GM21515 (cell line): ENCODE data around the gene COMT.

Experiments
- ATAC-seq: cut with Tn5 transposase; IDR thresholded peaks from one replicate; pipeline ENCODE4 v1.9.1; 2021; ENCODE audit not compliant: unreplicated experiment

COMT gene

DNA sequence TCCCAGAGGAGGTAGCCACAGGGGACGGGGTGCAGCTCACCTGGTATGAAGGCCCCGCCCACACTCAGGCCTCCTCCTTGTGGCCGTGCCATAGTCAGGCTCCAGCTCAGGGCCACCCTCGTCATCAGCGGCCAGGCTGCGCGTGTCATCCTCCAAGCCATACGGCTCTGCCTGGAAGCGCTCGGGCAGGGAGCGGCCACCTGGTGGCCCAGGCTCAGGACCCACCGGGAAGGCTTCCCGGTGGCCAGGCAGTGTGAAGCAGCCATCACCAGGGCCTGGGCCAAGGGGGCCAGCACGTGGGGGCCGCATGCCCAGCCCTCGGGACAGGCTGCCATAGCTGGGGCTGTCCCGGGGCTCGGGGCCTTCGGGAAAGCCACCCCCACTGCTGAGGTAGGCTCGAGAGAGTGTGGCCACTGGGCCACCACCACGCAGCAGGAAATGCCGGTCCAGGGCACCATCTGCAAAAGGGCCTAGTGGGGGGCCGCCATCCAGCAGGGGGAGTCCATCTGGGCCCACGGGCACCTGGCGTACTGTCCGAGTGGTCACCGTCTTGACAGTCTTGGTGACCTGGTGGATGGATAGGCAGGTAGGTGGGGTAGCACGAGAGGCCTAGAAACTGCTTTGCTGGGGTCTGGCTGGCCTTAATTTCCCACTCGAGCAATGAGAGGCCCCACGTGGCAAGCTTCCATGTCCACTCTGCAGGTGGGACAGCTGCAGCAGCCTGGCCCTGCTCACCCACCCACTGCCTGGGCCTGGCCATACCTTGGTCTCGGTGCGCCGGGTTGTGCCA, 39.8 kb downstream of the COMT start:
- no peak for ATAC-seq

DNA sequence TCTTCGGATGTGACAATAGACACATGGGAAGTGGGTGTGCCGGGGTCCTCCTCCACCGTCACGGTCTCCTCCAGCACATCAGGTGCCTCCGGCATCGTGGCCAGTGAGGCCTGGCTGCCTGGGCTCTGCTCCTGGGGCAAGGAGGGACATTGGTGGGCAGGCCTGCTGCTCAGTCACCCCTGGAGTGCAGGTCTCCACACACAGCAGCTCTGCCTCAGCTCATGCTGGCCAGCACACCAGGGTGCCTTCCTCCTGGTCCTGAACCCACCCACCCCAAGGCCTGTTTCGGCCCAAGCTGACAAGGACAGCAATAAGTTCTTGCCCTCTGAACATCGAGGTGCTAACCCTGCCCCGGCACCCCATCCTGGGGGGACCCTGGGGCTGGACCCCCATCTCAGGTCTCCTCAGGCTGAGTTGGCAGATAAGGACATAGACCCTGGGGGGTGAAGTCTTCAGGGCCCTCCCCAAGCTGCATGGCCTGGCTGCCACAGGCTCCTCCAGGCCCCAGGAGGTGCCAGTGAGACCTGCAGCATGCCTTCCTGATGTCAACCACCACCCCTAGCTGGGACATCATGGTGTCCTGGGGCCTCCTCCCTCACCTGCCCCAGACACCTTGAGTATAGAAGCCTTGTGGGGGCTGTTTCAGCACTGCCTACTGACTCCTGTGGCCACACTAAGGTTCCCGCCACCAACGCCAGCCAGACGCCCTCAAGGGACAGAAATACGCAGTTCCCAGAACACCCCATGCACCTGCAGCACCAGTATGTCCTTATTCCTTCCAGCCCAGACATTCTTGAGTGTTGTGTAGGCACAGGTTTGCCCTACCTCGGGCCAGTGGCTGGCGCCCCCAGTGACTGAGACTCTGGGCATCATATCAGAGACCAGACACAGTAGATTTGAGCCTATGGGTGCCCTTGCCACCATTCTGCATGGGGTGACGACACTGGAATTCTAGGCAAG, 40.7 kb downstream of the COMT start:
- no peak for ATAC-seq

DNA sequence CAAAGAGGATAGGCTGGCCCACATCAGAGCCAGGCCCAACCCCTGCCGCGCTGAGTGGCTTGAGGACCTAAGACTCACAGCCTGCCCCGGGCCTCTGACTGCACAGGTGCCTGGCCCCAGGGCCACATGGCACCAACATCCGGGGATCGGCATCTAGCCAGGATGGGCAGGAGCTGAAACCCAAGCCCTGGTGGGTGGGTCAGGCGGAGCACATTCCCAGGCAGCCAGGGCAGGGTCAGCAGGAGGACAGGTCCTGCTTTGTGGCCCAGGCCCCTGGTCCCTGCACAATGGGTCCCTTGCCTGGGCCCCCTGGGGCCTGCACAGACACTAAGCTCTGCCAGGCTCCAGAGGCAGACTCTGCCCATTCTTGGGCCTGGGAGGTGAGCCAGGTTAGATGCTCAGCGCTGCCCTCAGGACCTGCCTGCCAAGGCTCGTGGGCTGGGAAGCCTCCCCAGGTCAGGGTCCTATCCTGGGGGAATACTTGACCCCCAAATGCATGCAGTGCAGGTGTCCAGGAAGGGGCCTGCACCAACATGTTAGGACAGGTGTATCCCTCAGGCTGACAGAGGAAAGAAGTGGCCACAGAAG, 41.5 kb downstream of the COMT start:
- ATAC-seq, result no peak

DNA sequence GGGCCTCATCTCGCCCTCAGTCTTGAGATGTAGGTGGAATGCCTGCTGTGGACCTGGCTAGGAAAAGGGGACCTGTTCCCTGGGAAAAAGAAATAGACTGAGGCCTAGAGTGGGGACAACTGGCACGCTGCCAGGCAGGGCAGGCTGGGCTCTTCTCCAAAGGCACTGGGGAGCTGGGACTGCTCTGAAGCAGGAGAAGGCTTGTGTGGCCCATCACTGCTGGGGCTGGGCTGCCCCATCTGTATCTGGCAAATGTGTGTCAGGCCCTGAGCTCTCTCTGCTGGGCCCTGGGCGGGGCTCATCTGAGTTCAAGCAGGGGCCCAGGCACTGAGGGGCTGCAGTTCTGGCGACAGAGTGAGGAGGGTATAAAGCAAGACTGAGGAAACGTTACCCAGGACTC, 42.2 kb downstream of the COMT start:
- no peak for ATAC-seq

DNA sequence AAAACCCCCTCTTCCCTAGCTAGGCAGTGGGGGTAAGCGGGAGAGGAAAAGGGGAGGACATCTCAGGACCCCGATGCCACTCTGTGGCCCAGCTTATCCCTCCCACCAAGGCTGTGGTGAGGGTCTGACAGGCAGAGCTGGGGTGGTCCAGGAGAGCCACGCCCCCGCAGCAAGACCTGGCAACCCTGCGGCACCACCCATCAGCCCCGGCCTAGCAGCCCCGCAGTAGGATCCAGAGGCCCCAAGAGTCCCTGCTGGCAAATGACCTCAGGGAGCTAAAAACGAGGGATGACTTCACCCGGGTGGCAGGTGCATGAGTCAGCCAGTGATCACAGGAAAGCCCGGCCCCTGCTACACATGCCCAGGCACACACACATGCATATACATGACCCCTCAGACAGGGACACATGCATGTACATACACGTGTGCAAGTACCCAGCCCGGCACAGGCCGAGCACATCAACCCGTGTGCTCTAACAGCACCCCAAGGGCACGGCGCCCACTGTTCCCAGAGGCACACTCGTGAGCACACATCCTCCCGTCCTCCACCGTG, 42.7 kb downstream of the COMT start:
- ATAC-seq, result no peak

DNA sequence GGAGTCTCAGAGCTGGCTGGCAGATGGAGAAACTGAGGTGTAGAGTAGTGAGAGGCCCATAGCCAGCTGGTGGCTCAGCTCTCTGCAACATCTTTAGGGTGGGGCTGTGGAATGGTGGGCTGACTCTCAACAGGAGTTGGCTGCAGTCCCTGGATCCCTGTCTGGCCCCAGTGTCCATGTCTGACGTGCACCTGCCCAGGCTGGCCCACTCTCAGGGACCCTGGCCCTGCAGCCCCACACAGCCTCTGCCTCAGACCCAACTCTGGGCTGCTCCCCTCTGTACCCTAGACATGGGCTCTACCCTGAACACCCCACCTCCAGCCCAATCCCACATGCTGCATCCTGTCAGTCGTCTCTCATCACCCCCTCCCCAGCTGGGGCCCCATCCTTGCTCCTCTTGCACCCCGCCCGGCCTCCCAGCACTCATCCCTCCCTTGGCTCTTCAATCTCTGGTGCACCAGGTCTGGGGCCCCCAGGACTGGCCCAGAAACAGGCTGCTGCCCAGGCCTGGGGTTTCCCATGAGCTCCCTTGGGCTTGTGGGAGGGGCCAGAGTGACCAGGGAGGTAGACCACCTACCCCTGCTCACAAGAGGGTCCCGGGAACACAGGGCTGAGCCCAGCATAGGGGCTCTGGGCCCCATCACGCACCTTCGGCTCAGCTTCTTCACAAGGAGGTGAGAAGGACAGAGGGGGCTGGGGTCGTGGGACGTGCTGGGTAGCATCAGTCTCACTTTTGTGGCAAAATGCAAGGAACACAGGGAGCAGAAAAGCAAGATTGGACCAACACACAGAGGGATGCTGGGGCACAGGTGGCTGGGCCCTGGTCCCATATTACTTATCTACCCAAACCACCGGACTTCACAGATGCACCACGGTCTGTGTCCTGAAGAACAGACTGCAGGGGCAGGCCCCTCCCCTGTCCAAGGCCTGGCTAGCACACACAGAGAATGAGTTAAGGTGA, 43.6 kb downstream of the COMT start:
- no peak for ATAC-seq

DNA sequence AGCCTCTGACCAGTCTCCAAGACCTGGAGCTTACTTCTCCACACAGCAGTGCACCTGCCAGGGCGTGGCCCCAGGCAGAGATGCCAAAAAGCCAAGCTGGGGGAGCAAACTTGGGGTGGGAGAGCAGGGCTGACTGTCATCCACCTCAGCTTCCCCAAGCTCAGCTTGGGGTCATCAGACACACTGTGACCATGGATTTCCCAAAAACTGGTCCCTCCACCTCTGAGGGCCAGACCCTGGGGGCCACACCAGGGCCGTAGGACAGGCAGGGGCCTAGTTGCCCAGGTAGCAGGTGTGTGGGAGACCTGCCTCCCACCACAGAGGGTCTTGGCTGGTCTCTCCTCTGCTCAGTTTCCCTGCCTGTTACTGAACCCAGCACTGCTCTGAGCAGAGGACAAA, 44.4 kb downstream of the COMT start:
- no peak for ATAC-seq

DNA sequence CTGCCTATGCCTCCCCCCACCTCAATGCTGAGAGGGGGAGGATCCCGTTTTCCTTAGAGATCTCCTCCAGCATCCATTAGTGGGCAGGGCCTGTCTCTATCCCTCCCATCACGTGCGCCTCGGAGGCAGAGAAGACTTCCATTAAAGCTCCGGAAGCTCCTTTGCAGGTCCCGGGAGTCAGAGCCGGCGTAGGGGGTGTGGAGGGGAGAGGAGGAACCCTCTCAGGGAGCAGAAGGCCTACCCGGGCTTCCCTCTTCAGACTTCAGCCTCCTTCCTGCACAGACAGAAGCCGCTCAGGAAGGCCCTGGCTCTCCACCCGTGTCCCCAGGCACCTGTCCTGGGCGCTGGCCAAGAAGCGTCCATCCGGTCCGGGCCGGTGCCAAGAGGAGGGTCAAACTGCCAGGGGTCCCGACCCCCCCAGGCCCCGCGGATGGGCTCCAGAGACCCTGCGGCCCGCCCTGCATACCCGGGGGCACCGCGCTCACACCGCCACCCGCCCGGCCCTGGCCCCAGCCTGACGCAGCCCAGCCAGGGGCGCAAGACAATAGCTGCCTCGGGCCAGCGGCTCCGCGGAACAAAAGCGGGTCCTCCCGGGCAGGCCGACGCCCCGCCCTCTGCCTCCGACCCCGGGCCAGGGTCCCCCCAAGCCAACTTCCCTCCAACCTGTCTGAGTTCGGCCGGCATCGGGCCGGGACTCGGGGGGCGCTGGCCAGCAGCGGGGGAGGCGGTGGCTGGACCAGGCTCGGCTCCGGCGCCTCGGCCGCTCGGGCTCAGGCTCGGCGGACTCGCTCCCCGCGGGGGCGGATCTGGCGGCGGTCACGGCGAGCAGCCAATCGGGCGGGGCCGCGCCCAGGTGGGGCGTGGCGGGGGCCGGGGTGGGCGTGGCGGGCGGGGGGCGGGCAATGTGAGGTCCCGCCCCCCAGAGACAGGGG, 45.1 kb downstream of the COMT start:
- ATAC-seq, result no peak

DNA sequence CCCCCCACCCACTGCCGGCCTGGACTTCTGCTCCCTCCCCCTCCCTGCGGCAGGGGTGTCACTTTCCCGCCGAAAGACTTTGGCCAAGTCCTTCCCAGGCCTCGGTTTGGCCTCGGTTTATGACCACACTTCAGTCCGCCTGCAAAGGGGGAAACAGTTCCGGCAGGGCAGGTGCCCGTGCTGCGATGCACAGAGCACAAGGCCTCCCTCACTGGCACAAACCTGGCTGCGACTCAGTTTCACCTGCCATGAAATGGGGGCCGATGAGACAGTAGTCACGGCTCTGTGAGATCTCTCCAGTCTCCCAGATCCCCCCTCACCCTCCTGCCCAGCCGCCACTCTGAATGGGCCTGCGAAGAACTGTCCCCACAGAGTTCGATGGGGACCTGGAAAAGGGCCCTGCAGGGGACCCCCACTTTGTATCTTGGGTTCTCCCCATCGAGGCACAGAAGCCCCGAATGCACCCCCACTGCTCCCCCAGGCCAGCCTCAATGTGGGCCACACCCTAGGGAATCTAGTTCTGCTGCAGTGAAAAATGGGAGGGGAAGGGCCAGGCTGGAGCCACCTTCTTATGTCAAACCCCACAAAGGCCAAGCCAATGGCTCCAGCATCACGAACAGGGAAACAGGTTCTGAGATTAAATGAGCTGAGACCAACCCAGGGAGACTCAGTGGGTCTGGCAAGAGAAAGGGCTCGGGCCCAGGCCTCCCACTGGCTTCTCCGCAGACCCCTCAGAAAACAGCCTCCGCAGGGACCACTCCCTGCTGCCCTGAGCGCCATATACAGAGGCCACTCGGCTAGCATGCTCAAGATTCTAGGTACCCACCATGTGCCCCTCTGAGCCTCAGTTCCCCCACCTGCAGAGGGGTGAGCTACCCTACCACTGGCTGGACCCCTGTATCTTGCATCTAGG, 46.1 kb downstream of the COMT start:
- no peak for ATAC-seq

DNA sequence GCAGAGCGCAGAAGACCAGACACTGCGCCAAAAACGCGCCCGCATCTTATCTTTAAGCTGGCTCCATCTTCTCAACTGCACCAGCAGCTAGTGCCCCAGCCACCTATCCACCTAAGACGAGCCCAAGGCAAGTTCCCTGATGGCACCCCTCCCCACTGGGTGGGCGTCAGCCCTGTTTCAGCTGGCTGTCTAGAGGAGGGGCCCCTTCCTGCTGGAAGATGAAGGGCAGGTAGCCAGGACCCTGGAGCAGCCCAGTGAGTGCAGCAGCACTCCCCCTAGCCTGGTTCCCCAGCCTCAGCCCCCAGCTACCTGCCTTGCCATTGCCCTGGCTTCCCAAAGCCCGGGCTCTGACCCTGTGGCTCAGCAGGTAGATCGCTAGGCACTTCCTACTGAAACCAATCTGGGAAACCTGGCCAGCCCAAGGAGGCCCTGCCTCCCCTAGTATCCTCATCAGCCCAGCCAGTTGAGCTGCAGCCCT, 46.8 kb downstream of the COMT start:
- ATAC-seq, result no peak

DNA sequence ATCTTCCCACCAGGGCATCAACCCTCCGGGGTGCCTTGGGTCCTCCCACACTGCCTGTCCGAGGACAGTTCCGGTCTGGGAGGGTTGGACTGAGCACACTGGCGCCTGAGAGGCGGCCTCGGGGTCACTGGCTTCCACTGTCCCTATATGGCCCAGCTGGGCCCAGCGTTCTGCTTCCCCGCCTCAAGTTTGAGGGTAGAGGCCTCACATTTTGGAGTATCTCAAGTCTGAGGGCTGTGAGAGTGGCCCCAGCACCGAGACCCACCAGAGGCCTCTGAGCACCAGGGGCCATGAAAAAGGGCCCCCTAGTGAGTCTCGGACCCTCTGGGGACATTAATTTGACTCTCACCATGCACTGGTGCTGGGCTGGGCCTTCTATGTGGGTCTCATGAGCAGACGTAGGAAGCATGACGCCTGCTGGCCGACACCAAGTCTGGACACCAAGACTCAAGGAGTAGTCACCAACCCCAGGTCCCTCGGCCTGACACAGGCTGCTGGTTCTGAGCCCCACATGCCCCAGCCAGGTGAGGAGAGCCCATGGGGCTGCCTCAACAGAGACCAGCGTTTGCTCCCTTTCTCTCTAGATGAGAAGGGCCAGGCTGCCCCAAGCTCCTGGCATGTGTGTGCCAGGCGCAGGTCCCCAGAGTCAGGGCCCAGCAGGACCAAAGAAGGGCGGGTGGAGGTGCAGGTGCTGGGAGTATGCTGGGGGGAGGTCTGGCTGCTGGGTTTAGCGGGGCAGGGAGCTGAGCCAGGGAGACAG, 47.6 kb downstream of the COMT start:
- no peak for ATAC-seq

DNA sequence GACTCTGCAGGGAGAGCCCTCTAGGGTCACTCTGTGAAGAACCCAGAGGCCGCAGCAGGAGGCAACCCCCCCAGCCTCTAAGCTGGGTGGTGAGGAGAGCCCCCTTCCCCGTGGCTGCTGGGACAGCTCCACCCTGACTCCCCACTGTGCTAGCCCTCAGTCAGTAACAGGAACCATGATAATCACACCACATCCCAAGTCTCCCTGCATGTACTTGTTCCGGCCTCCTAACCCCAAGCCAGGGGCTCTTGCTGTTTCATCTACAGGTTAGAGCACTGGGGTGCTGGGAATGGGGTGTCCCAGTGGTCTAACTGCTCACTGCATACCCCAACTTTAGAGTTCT, 48.1 kb downstream of the COMT start:
- no peak for ATAC-seq

DNA sequence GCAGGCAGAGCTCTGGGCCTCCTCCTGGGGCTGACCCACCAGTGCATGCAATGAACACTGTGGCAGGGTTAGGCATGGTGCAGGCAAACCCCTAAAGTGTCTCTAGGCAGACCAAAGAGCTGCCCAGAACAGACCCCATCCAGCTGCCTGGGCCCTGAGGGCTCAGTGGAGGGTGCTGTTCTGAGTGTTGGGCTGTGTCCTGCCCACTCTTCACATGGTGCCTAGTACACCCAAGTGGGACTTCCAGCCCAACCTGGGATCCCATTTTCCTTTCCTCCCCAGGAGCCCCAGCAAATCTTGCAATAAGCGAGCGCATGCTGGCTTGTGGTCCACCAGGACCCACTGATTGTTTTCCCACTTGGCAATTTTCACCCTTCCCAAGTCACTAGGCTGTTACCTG, 48.6 kb downstream of the COMT start:
- ATAC-seq, result no peak

DNA sequence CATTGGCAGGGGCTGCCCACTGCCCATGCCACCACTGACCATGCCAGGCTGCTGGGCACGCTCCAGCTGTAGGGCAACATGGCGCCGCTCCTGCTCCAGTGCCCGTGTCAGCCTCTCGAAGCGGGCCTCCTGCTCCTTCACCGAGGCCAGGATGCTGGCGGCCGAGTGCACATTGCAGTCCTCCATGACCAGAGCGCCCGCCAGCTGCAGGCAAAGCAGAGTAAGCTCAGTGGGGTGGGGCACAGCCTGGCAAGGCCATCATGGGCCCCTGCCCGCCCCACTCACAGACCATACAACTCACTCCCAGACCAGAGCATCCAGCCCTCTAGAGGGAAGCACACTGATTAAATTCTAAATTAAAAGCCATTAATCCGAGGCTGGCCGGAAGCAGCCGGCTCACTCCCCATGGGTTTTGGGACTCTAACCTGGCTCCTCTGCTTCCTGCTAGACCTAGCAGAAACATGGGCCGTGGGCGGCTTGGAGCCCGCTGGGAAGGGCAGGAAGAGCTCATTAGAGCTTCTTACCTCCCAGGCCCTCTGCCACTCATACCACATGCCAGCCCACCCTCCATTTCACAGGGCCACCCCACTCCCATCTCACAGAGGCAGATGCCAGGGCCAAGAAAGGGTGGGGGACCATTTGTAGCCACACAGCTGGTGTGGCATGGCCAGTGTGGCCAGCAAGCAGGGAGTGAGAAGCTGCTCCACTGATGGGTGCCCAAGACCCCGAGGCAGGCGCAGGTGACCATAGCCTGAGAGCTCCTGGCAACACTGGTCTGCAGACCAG, 49.2 kb downstream of the COMT start:
- ATAC-seq, result no peak

DNA sequence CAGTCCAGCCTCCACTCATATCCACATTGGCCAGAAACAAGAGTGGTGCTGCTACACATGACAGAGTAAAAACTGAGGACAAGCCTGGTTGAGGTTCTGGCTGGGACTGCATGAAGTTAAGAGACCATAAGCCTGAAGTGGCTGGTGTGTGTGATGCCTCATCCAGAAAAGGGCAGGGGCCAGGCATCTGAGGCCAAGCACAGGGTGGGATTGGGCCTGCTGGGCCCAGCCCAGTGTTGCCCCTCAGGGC, 49.7 kb downstream of the COMT start:
- ATAC-seq, result no peak

DNA sequence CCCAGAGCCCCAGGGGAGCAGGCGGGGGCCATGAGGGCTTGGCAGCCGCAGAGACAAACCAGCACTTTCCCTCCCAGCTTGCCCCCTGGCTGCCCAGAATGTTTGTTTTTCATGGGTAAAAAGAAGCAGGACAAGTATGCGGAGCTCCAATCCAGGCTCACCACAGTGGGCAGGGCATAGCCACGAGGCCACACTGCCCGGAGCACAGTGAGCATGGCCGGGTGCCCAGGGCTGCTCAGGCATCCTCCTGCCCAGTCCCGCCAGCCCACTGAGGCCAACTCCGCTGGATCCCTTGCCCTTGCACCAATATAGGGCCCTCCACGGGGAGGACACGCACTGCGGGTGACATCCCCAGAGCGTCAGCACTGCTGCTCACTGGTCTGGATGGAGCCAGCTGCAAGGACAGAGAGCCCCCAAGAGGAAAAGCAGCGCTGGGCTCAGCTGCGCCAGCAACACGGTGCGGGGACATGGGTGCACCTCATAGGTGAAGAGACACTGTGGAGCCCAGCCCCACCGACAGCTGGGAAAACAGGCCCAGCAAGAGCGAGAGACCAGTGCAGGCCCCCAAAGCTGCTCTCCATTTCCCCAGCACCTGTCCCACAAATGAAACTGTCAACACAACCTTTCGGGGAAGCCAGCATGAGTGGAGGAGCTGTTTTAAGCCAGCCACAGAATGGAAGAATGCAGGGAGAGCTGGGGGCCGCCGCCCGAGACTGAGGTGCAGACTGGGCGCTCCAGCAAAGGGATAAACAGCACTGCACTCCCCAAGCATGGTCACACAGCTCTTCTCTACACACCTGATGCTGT, 50.3 kb downstream of the COMT start:
- ATAC-seq, result no peak
